Endodermal cell (in vitro differentiated cells): ENCODE measurements around the gene RBM8A. TPM values are rescaled to one million over a fixed set of nuclear protein-coding genes. Genes with fewer than 3 reads are reported as not detected.
A peak's percentile ranks its signal among the peaks of the same experiment; 100 is the strongest.

Source experiments
- DNase-seq: peaks from one replicate; pipeline ENCODE4 v3.0.0-alpha.2; 2017
- H3K27ac ChIP-seq: 2 replicates; pipeline ENCODE4 v1.5.1; 2013; ENCODE audit warnings: mild to moderate bottlenecking, low read depth, low read length, moderate library complexity
- H3K27me3 ChIP-seq: 2 replicates; pipeline ENCODE4 v1.6.1; 2013; ENCODE audit warnings: mild to moderate bottlenecking, low read length, moderate library complexity; ENCODE audit not compliant: insufficient read depth, control insufficient read depth, poor library complexity, severe bottlenecking
- H3K36me3 ChIP-seq: 2 replicates; pipeline ENCODE4 v1.7.0; 2013; ENCODE audit warnings: mild to moderate bottlenecking, low read length, moderate library complexity; ENCODE audit not compliant: control insufficient read depth, insufficient read depth
- H3K4me1 ChIP-seq: one replicate; pipeline ENCODE4 v1.7.0; 2013; ENCODE audit warnings: low read length; ENCODE audit not compliant: control insufficient read depth, insufficient read depth
- H3K4me3 ChIP-seq: 2 replicates; pipeline ENCODE4 v1.5.1; 2013; ENCODE audit warnings: mild to moderate bottlenecking, low read length, moderate library complexity
- H3K9ac ChIP-seq: 2 replicates; pipeline ENCODE4 v1.6.1; 2013; ENCODE audit warnings: mild to moderate bottlenecking, low read length, moderate library complexity; ENCODE audit not compliant: poor library complexity, severe bottlenecking; ENCODE audit errors: extremely low read depth
- H3K9me3 ChIP-seq: 2 replicates; pipeline ENCODE4 v1.6.1; 2013; ENCODE audit warnings: mild to moderate bottlenecking, low read length, moderate library complexity; ENCODE audit not compliant: control insufficient read depth
- H3K27ac Mint-ChIP-seq: 2 replicates; pipeline ENCODE4 v1.8.0; 2020; ENCODE audit warnings: mixed read lengths
- H3K27me3 Mint-ChIP-seq: 2 replicates; pipeline ENCODE4 v1.8.0; 2021; ENCODE audit warnings: mild to moderate bottlenecking, mixed read lengths; ENCODE audit not compliant: insufficient read depth
- H3K36me3 Mint-ChIP-seq: 2 replicates; pipeline ENCODE4 v1.8.0; 2020; ENCODE audit warnings: low read depth, mixed read lengths
- H3K4me1 Mint-ChIP-seq: 2 replicates; pipeline ENCODE4 v1.8.0; 2020; ENCODE audit warnings: mixed read lengths
- H3K4me3 Mint-ChIP-seq: 2 replicates; pipeline ENCODE4 v1.8.0; 2020; ENCODE audit warnings: mild to moderate bottlenecking, moderate library complexity, mixed read lengths
- H3K9me3 Mint-ChIP-seq: 2 replicates; pipeline ENCODE4 v1.8.0; 2020; ENCODE audit warnings: mild to moderate bottlenecking, mixed read lengths
- CTCF ChIP-seq: fragments of 200-600 bp; sonication (generic); conservative IDR thresholded peaks from 2 replicates; pipeline ENCODE4 v1.5.0; 2021; ENCODE audit warnings: antibody characterized with exemption, mild to moderate bottlenecking
- WGBS, 2 experiments: methylation state at CpG; one replicate each; pipeline versions ENCODE4 v1.1.5 to v1.1.7; 2013; ENCODE audit warnings: missing lambda C conversion rate in 2 of 2, mixed read lengths in 1 of 2; ENCODE audit not compliant: insufficient coverage in 1 of 2, insufficient read length in 1 of 2; 5-methylcytosine and 5-hydroxymethylcytosine counted together
- total RNA-seq, 2 donors: library from RNA; stranded (reverse); fragmentation: NEBNext Ultra II Directional in 1 of 2; extraction: Animal tissue kit (Norgen Biotek cat#: 25700) in 1 of 2; gene quantifications; 2 replicates in 1 of 2; 3 replicates in 1 of 2; pipeline ENCODE4 v1.2.1, GENCODE V29; 2021

The RBM8A gene
- total RNA-seq, 2 donors from 2014 or later, result 299 to 314 TPM

- Mint-ChIP-seq H3K4me3 (peak overlapping the region; percentile 83), H3K27me3 (no peaks in the 10 kb centered on the region), H3K36me3 (peaks cover 24% of the 10 kb centered on the region), H3K9me3 (no peaks in the 10 kb centered on the region), H3K27ac (no peak overlapping the region), H3K4me1 (peaks cover 24% of the 10 kb centered on the region)
- Histone ChIP-seq H3K4me3 (peak overlapping the region; percentile 85), H3K4me1 (peaks cover 8% of the 10 kb centered on the region), H3K27me3 (no peaks in the 10 kb centered on the region), H3K27ac (no peak overlapping the region), H3K9me3 (no peaks in the 10 kb centered on the region), H3K36me3 (peaks cover 33% of the 10 kb centered on the region), H3K9ac (peak overlapping the region; percentile 52)
- 87 to 100% methylated on average over 1 to 5 of the region's 5 CpGs for WGBS, 2 experiments
- no peak for DNase-seq
- TF ChIP-seq CTCF, result no peak
Measured at GRCh38 chr1:145917595-145917994, 9.7 kb downstream of the RBM8A start.

DNA sequence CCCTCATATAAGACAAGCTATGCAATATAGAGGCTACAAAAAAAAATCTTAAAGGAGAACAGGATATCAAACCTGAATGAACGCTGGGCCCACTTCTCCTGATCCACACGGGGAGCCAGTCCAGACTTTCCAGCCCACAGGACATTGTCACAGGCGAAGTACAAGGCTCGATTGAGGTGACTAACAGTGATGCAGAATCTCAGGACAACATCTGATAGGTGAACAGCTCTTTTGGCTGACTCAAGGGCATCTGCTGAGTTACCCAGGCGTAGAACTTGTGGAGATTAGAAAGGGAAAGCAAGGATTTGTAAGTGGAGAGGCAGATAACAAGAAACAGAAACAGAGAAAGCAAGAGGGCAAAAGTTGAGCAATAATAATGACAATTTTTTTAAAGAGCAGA, 10.5 kb downstream of the RBM8A start:
- Histone ChIP-seq H3K27ac (no peak overlapping the region), H3K9ac (no peak overlapping the region), H3K4me3 (no peak overlapping the region), H3K27me3 (no peaks in the 10 kb centered on the region), H3K9me3 (no peaks in the 10 kb centered on the region), H3K36me3 (peaks cover 32% of the 10 kb centered on the region), H3K4me1 (peaks cover 8% of the 10 kb centered on the region)
- TF ChIP-seq CTCF, result no peak
- peaks cover 31% of the 10 kb centered on the region for H3K36me3 Mint-ChIP-seq
- H3K9me3 Mint-ChIP-seq, result no peaks in the 10 kb centered on the region
- peaks cover 24% of the 10 kb centered on the region for H3K4me1 Mint-ChIP-seq
- WGBS, 2 experiments, result 88 to 94% methylated on average over 5 of the region's 5 CpGs
- peak overlapping the region; percentile 1 for H3K4me3 Mint-ChIP-seq
- H3K27ac Mint-ChIP-seq, result no peak overlapping the region
- no peak for DNase-seq
- H3K27me3 Mint-ChIP-seq, result no peaks in the 10 kb centered on the region

- H3K27me3 Mint-ChIP-seq, result no peaks in the 10 kb centered on the region
- DNase-seq, result no peak
- Histone ChIP-seq H3K27ac (no peak overlapping the region), H3K9me3 (no peaks in the 10 kb centered on the region), H3K27me3 (no peaks in the 10 kb centered on the region), H3K4me1 (no peaks in the 10 kb centered on the region), H3K36me3 (peaks cover 41% of the 10 kb centered on the region), H3K4me3 (no peak overlapping the region), H3K9ac (no peak overlapping the region)
- peaks cover 31% of the 10 kb centered on the region for H3K36me3 Mint-ChIP-seq
- H3K27ac Mint-ChIP-seq, result no peak overlapping the region
- H3K4me1 Mint-ChIP-seq, result peaks cover 7% of the 10 kb centered on the region
- 94% methylated on average over 11 of the region's 11 CpGs for WGBS, 2 experiments
- no peaks in the 10 kb centered on the region for H3K9me3 Mint-ChIP-seq
- TF ChIP-seq CTCF, result no peak
- no peak overlapping the region for H3K4me3 Mint-ChIP-seq
Measured at GRCh38 chr1:145912128-145912641, 15.1 kb downstream of the RBM8A start.
